RWPE2 (cell line): ENCODE results near the gene SPDYE4.

Experiments
- ATAC-seq: fragments of 200-7000 bp; cut with Tn5 transposase; 3 replicates; pipeline ENCODE4 v1.9.1; 2021; ENCODE audit warnings: low read depth
- DNase-seq: peaks from one replicate; pipeline ENCODE4 v3.0.0-alpha.2; 2020; ENCODE audit warnings: low spot score
- H3K27ac ChIP-seq: fragments of 450-650 bp; 2 replicates; pipeline ENCODE4 v1.5.1; 2017; ENCODE audit warnings: mild to moderate bottlenecking; ENCODE audit not compliant: poor library complexity, severe bottlenecking
- H3K27me3 ChIP-seq: fragments of 250-450 bp; sonication (Bioruptor Pico); 2 replicates; pipeline ENCODE4 v1.5.1; 2021; ENCODE audit warnings: mild to moderate bottlenecking, moderate library complexity; ENCODE audit not compliant: insufficient read depth, poor library complexity, severe bottlenecking
- H3K36me3 ChIP-seq: fragments of 250-450 bp; sonication (Bioruptor Pico); 2 replicates; pipeline ENCODE4 v1.5.1; 2020; ENCODE audit warnings: low read depth, mild to moderate bottlenecking, moderate library complexity
- H3K4me1 ChIP-seq: fragments of 250-450 bp; sonication (Bioruptor Pico); 2 replicates; pipeline ENCODE4 v1.5.1; 2021; ENCODE audit warnings: mild to moderate bottlenecking, moderate library complexity; ENCODE audit not compliant: insufficient read depth, poor library complexity, severe bottlenecking
- H3K4me3 ChIP-seq: fragments of 250-450 bp; sonication (Bioruptor Pico); 2 replicates; pipeline ENCODE4 v1.5.1; 2021; ENCODE audit warnings: mild to moderate bottlenecking, moderate library complexity; ENCODE audit not compliant: severe bottlenecking
- H3K9me3 ChIP-seq: fragments of 250-450 bp; sonication (Bioruptor Pico); 2 replicates; pipeline ENCODE4 v1.5.1; 2021; ENCODE audit warnings: mild to moderate bottlenecking, moderate library complexity; ENCODE audit not compliant: severe bottlenecking
- TF ChIP-seq, protein P1 (sequence below): fragments of 450-650 bp; IDR thresholded peaks from one replicate; pipeline ENCODE4 v1.5.1; 2017; ENCODE audit warnings: mild to moderate bottlenecking, moderate library complexity; ENCODE audit not compliant: poor library complexity, severe bottlenecking

SPDYE4 gene

GRCh38 chr17:8725881-8726876, 32.2 kb downstream of the SPDYE4 start:
- H3K4me1 ChIP-seq = no peaks in the 10 kb centered on the region
- ATAC-seq = no peak
- TF ChIP-seq, protein P1, sequence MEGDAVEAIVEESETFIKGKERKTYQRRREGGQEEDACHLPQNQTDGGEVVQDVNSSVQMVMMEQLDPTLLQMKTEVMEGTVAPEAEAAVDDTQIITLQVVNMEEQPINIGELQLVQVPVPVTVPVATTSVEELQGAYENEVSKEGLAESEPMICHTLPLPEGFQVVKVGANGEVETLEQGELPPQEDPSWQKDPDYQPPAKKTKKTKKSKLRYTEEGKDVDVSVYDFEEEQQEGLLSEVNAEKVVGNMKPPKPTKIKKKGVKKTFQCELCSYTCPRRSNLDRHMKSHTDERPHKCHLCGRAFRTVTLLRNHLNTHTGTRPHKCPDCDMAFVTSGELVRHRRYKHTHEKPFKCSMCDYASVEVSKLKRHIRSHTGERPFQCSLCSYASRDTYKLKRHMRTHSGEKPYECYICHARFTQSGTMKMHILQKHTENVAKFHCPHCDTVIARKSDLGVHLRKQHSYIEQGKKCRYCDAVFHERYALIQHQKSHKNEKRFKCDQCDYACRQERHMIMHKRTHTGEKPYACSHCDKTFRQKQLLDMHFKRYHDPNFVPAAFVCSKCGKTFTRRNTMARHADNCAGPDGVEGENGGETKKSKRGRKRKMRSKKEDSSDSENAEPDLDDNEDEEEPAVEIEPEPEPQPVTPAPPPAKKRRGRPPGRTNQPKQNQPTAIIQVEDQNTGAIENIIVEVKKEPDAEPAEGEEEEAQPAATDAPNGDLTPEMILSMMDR = no peak
- H3K9me3 ChIP-seq = no peaks in the 10 kb centered on the region
- peak; percentile 42 for DNase-seq
- H3K36me3 ChIP-seq = no peaks in the 10 kb centered on the region
- H3K27me3 ChIP-seq = no peaks in the 10 kb centered on the region
- H3K4me3 ChIP-seq = no peak overlapping the region
- H3K27ac ChIP-seq = no peak overlapping the region

DNA sequence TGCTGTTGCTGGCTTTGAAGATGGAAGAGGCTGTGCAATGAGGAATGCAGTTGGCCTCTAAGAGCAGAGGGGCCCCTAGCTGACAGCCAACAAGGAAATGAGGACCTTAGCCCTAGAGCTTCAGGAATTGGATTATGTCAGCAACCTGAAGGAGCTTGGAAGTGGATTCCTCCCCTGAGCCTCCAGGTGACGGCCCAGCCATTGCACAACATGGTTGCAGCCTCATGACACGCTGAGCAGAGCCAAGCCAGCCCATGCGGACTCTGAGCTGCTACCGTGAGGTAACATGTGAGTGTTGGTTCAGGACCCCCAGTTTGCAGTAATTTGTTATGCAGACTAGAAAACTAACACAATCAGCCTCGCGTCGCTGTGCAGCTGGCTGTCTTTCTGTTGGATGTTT, 33.9 kb downstream of the SPDYE4 start:
- DNase-seq (peak; percentile 41), ATAC-seq (no peak)
- H3K36me3 ChIP-seq = no peaks in the 10 kb centered on the region
- no peaks in the 10 kb centered on the region for H3K27me3 ChIP-seq
- H3K27ac ChIP-seq = no peak overlapping the region
- no peak overlapping the region for H3K4me3 ChIP-seq
- H3K9me3 ChIP-seq = no peaks in the 10 kb centered on the region
- H3K4me1 ChIP-seq = no peaks in the 10 kb centered on the region
- TF ChIP-seq, protein P1 = no peak

DNA sequence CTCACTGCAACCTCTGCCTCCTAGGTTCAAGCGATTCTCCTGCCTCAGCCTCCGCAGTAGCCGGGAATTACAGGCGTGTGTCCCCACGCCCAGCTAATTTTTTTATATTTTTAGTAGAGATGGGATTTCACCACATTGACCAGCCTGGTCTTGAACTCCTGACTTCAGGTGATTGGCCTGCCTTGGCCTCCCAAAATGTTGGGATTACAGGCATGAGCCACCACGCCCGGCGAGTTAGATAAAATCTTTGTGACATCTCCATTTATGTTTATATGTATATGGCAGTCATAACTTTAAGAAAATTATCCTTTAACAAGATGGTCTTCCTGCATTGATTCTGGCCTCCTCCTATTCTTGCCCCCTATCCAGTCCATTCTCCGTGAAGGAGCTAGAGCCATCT, 37.8 kb downstream of the SPDYE4 start:
- Histone ChIP-seq H3K4me3 (no peak overlapping the region), H3K27me3 (no peaks in the 10 kb centered on the region), H3K36me3 (no peaks in the 10 kb centered on the region), H3K9me3 (no peaks in the 10 kb centered on the region), H3K4me1 (no peaks in the 10 kb centered on the region), H3K27ac (no peak overlapping the region)
- TF ChIP-seq, protein P1 = no peak
- ATAC-seq = no peak
- peak; percentile 14 for DNase-seq

DNA sequence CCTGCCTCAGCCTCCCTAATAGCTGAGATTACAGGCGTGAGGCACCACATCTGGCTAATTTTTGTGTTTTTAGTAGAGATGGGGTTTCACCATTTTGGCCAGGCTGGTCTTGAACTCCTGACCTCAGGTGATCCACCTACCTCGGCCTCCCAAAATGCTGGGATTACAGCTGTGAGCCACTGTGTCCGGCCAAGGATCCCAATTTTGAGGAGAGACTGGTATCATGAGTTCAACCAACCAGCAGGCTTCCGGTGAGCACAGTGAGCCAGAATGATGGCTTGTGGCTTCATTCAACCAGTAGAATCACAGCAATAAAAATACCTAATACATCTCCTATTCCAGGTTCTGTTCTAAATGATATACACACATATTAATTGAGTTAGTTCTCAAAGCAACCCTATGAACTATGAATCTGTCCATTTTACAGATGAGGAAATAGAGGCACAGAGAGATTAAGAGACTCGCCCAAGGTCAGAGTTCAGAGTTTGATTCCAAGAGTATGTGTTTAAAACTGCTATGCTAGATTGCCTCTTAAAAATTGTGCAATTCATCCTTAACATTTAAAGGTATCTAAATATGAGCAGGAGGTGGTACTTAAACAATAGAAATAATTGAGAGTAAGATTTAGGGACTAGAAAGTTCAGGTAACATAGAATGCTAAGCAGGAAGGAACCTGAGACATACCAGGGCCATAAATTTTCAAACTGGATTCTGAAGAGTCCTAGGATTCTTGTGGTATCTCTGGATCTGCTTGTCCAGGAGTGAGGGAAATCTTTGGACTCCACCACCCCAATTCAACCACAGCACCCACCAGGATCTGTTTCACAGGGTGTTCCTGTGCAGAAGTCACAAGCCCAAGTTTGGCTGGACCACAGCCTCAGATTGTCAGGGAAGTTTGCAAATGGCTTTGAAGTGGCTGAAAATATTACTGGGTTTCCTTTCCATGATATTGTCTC, 38.8 kb downstream of the SPDYE4 start:
- no peaks in the 10 kb centered on the region for H3K4me1 ChIP-seq
- no peak for ATAC-seq
- H3K4me3 ChIP-seq = no peak overlapping the region
- TF ChIP-seq, protein P1 = no peak
- H3K36me3 ChIP-seq = no peaks in the 10 kb centered on the region
- H3K27me3 ChIP-seq = no peaks in the 10 kb centered on the region
- DNase-seq = no peak
- H3K9me3 ChIP-seq = no peaks in the 10 kb centered on the region
- no peak overlapping the region for H3K27ac ChIP-seq
